ENCODE data around the gene VIPR2. TPM values are rescaled to one million over a fixed set of nuclear protein-coding genes. Genes with fewer than 3 reads are reported as not detected.
"Not testable (repeated sequence)": the region's sequence is repeated elsewhere in the genome, so short reads cannot be mapped to it uniquely, and the experiment has no call there.

The VIPR2 gene
- total RNA-seq, 1 experiment from 2014 or later: not detected

DNA sequence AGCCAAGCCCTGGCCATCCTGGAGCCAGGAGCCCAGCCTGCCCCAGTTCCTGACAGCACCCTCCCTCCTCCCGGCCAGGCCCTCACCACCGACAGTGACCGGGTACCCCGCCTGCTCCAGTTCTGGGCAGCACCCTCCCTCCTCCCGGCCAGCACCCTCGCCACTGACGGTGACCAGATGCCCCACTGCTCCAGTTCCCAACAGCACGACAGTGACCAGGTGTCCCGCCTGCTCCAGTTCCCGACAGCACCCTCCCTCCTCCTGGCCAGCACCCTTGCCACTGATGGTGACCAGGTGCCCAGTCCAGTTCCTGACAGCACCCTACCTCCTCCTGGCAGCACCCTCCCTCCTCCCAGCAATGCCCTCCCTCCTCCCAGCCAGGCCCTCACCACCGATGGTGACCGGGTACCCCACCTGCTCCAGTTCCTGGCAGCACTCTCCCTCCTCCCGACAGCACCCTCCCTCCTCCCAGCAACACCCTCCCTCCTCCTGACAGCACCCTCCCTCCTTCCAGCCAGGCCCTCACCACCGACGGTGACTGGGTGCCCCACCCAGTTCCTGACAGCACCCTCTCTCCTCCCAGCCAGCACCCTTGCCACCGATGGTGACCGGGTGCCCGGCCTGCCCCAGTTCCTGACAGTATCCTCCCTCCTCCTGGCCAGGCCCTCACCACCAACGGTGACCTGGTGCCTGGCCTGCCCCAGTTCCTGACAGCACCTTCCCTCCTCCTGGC is 40.3 kb downstream of the VIPR2 start:
- no peak for DNase-seq (ENCODE audit: low read depth)

DNA sequence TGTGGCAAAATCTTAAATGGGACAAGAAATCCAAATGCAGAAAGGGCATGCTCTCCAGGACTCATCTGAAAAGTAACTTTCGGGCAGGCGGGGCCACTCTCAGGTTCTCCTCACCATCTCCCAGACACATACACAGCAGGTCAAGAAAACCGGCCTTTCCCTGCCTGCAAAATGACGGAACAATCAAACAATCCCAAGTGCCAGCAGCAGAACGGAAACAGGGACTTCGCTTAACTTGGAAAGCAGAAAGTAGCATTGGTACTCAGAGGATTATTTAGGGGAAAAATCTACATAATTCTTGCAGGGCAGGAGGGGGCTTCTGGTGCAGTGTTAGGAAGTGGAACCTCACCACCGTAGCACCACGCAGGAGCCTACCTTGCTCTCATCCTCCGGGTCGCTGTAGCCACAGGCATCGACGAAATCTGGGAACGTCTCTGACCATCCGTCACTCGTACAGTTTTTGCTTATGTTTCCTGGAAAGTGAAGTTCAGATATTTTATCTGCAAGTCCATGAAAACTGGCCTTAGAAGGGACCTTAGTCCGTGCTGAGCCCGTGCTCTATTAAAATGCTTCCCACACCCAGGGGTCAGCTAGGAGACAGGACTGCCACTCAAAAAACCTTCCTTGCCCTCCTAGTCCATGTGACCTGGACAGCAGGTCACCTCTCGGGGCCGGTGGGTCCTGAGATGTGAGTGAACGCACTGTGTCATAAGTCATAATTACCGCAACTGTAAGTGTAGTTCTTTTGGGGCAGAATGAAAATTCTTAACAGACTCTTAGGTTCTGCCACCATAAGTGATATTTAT is 41.1 kb downstream of the VIPR2 start:
- no peak for DNase-seq (ENCODE audit: low read depth)

DNA sequence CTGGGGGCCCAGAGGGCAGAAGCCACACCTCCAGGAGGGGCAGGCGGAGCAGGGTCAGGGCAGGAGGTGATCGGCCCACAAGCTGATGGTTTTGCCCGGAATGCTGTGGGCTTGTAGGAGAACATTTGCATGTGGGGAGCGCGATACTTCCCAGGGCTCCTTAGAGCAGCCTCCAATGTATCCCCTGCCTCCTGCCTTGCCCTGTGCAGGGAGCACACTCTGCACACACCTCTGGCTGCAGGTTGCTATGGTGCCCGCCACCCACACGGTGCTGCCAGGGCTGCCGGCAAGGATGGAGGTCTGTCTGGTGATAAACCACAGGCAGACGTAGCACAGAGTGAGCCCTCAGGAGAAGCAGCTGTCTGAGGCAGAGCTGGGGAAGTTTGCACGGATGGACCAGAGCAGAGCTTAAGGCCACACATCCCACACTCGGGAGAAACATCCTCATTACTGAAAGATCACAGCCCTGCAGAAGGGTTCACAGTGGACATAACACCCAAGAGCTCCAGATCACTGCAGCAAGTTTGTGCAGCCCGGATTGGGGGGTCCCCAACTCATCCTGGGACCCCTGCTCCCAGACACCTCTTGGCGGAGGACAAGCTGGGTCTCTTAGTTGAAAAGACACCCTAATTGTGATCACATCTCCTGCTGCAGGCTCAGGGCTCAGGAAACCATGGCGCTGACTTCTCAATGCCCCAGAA is 41.8 kb downstream of the VIPR2 start:
- no peak for DNase-seq (ENCODE audit: low read depth)

DNA sequence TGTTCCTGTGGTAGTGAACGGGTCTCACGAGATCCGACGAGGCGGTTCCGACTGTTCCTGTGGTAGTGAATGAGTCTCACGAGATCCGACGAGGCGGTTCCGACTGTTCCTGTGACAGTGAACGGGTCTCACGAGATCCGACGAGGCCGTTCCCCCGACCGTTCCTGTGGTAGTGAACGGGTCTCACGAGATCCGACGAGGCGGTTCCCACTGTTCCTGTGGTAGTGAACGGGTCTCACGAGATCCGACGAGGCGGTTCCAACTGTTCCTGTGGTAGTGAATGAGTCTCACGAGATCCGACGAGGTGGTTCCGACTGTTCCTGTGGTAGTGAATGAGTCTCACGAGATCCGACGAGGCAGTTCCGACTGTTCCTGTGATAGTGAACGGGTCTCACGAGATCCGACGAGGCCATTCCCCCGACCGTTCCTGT is 43.0 kb downstream of the VIPR2 start:
- not testable (repeated sequence) for DNase-seq (ENCODE audit: low read depth)

DNA sequence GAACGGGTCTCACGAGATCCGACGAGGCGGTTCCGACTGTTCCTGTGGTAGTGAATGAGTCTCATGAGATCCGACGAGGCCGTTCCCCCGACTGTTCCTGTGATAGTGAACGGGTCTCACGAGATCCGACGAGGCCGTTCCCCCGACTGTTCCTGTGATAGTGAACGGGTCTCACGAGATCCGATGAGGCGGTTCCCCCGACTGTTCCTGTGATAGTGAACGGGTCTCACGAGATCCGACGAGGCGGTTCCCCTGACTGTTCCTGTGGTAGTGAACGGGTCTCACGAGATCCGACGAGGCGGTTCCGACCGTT is 43.6 kb downstream of the VIPR2 start:
- DNase-seq (ENCODE audit: low read depth): not testable (repeated sequence)

DNA sequence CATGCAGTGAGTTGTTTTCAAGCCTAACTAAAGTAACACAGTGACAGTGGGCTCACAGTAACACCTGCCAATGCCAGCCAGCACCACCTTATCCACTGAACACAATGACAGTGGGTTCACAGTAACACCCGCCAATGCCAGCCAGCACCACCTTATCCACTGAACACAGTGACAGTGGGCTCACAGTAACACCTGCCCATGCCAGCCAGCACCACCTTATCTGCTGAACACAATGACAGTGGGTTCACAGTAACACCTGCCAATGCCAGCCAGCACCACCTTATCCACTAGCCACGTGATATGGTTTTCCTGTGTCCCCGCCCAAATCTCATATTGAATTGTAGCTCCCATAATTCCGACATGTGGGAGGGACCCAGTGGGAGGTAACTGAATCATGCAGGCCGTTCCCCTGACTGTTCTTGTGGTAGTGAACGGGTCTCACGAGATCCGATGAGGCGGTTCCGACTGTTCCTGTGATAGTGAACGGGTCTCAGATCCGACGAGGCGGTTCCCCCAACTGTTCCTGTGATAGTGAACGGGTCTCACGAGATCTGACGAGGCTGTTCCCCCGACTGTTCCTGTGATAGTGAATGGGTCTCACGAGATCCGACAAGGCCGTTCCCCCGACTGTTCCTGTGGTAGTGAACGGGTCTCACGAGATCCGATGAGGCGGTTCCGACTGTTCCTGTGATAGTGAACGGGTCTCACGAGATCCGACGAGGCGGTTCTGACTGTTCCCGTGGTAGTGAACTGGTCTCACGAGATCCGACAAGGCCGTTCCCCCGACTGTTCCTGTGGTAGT is 44.2 kb downstream of the VIPR2 start:
- not testable (repeated sequence) for DNase-seq (ENCODE audit: low read depth)

DNA sequence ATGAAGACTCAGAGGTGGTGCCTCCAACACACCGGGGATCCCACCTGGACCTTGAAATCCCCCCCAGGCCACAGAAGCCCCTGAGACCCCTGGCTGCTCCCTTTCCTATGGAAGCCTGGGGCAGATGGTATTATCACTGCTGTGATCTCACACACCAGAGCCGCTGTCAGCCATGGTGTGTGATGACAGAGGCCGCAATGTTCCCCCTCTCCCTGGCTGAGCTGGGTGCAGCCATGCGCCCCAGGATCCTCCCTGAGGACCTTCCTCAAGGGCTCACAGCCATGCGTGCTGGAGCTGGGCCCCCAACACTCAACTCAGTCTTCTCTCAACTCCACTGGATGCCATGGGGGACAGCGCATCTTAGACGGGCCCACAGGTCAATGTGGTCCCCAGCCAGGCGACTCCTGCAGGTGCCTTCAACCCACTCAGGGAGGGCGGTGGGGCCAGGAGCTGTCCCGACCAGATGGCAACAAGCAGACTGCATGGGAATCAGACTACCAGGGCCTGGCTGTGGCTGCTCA is 44.9 kb downstream of the VIPR2 start:
- no peak for DNase-seq (ENCODE audit: low read depth)

DNA sequence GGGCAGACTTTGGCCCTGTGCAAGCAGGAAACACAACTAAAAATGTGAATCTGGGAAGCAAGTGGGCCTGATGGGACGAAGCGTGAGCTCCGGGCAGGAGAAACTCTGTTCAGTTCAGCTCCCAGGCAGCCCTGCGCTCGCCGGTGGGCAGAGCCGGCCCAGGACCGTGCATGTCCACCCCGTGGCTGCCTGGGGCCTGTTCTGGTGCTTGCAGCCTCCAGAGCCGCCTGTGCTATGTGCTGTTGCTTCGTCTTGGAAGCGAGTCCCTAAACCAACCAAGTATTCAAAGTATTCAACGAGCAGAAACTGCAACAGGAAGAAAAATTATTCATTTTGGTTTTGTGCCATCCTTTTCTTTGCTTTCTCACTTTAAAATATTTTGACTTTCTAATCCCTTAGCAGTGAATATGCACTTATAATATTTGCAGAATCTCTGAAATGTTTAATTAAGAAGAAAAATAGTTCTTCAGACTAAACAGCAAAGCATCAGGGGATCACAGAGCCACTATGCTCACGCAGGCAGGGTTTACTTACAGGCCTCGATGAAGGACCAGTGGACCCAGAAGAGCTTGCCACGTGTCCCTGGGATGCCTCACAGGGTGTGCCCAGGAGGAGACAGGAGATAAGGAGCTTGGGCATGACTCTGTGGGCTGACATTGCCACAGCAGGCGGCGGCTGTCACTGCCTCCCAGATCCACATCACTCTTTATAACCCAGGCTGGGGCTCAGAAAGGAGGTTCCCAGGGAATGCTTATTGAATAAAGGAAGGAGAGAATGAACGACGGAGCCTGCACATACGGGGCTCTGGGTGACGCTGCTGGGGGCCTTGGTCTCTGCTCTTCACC is 45.6 kb downstream of the VIPR2 start:
- DNase-seq (ENCODE audit: low read depth): no peak

DNA sequence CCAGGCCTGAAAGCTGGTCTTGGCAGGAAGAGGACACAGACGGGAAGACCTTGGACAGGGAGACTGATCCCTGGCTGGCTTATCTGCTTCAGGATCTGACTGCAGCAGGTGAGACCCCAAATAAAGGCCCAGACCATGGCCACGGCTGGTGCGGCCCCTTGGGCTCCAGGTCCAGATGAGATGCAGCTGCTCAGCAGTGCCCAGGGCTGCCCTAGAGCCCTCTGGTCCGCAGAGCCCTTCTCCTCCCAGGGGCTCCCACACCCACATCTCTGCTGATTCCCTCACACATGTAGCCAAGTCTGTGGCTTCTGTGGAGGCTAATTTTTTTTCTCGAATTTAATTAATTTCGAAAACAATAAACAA is 46.3 kb downstream of the VIPR2 start:
- no peak for DNase-seq (ENCODE audit: low read depth)

DNA sequence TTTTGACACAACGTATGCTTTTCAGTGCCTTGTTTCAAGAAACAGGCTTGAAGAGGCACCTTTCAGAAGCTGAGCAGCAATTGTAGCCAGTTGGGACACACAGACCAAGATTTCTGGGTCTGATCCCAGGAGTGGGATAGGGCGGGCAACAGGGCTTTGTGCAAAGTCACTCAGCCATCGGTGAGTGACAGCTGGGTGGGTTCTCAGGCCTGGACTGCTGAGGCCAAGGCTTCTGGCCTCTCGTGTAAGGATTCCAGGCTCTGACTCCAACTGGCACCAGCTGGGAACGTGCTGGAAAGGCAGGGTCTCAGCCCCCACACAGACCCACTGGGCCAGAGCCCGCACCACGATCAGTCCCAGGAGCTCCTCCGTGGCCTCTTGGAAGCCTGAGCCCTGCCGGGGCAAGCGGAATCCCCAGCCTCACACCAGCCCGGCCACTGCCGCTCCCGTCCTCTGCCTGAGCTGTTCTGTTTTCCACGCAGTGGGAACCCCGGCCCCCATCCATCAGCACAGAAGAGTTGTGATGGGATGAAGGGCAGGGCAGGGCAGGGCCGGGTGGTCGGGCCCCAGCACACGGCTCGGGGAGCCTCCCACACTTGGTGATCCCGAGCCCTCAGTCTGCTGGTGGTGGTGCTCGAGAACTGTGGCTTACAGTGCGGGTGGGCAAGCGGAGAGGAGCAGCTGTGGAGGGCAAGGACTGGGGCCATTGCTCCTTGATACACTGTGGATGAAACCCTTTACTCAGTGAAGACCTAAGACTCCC is 46.8 kb downstream of the VIPR2 start:
- no peak for DNase-seq (ENCODE audit: low read depth)

DNA sequence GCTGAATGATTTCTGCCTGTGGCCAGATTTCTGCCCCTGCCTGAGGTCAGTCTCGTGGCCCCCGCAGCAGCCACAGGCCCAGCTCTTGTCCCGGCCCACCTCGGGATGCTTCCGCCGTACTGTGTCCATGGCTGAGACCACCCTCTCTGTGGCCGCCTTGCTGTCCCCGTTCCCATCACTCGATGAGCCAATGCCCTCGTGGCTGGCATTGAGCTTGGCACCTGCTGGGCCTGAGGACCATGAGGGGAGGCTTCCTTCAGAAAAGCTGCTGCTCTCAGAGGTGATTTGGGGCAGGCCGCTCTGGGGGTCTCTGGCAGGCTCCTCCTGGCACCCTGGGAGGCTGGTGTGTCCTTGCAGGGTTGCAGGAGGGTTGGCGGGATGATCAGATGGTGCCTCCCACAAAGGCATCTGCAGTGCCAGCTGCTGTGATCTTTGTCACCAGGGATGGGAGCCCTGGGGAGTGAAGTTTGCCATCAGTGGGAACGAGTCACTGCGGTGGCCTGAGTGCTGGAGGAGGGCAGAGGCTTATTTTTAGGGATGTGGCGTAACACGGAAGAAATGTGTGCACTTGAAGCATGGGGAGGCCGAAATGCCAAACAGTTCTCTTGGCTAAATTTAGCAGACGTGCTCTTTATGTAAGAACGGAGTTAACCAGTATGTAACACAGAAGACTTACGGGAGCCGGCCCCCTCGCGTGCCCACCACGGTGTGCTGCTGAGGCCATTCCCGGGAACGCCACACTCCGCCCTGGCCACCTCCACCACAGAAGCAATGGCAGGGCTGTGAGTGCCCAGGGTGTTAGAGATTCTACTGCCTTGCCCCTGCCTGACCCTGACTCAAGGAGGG is 47.7 kb downstream of the VIPR2 start:
- no peak for DNase-seq (ENCODE audit: low read depth)

DNA sequence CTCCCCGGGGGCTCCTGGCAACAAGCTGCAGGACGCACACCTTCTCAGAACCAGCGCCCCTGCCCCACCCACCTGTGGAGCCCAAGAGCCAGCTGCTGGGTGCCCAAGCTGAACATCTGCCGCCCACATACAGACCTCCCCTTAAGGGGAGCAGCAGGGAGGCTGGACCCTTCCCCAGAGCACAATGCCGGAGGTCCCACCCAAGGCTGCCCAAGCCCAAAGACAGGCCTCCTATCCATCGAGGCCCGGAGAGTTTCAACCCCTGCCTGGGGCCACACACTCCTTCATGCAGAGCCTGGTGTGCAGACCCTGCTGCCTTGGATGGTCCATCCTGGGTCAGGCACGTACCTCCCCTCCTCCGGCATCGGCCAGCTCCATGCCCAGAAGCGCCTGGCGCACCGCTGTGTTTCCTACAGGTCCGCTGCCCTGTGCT is 48.7 kb downstream of the VIPR2 start:
- DNase-seq (ENCODE audit: low read depth): no peak

DNA sequence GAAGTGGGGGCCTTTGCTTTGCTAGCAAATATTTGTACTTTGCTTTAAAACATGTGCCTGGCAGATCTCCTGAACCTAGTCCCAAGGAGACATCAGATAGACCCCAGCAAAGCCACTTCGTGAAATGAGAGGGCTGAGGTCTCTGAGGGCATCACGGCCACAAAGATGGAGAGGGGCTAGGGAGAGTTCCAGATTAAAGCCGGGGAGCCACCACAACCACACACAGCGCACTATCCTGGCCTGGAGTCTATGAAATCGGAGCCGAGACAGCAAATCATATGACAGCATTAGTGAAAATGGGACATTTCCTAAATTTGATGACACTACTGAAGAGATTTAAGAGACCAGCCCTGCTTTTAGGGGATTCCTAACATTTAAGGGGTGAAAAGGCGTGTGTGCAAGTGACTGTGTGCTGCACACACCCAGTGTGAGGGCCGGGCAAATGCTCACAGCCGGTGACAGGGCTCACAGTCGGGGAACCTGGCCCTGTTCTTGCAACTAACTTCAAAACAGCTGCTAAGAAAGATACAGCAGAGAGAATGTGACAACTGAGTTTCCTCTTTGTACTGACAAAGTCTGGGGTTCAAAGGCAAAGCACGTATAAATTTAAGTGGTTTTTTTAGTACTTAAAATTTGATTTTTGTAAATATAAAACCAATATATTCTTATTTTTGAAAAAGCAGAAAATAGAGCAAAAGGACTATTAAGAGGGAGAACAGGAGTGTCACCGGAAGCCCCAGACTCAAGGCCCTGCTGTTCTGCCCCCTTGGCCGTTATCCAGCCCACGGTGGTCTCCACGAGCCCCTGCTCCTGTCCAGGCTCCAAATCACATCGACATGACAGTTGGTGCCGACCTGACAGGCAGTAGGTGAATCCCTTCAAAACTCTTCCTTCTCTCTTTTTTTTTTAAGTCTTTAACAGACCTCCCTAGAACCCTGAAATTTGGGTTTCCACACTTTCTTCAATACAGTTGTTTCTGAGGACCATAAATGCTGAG is 49.5 kb downstream of the VIPR2 start:
- no peak for DNase-seq (ENCODE audit: low read depth)

DNA sequence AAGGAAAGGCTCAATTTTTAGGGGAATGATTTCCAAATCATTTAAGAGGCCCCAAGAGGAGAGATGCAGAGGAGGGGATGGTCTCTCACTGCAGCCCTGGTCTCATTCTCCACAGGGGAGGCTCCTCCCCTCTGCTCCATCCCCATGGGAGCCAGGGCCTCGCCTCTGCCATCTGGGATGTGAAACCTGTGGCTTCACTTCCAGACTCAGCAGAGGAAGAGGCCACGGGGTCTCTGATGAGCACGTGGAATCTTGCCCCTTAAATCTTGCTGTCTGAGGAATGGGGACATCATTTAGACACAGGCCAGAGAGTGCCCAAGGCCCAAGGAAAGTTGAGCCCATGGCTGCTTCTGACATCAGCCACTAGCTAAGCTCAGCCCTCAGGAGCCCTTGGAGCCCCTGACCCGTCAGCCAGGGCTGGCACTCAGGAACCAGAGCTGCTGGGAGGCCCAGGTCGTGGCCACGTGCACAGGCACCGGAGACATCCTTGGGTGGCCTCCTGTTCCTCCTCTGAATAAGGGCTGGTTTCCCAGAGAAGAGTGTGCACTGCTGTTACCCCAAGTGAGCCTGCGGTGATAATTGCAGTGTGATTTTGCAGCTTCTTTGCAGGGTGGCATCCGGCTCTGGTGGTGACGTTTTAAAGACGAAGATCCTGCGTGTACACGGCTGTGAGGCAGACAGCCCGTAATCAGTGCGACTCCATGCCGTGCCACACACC is 50.5 kb downstream of the VIPR2 start:
- DNase-seq (ENCODE audit: low read depth): no peak

DNA sequence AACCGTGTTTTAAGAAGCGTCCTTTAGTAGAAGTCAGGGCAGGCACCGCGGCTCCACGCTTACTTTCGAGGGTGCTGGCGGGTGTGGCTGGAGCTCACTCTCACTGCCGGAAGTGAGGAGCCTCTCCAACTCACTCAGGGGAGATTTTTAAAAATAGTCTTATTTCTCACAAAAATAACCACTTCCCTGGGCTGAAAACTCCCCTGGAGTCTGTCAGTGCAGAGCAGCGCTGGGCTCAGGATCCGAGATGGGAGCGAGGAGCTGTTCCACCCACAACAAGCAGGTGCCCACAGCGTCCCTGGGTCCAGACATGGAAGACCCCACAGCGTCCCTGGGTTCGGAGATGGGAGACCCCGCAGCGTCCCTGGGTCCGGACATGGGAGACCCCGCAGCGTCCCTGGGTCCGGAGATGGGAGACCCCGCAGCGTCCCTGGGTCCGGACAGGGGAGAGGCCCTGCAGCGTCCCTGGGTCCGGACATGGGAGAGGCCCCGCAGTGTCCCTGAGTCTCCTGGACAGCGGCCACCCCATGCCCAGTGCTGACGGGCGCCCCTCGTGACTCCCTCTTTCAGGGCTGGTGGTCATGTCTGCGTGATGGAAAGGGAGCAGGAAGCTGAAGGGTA is 51.2 kb downstream of the VIPR2 start:
- no peak for DNase-seq (ENCODE audit: low read depth)

DNA sequence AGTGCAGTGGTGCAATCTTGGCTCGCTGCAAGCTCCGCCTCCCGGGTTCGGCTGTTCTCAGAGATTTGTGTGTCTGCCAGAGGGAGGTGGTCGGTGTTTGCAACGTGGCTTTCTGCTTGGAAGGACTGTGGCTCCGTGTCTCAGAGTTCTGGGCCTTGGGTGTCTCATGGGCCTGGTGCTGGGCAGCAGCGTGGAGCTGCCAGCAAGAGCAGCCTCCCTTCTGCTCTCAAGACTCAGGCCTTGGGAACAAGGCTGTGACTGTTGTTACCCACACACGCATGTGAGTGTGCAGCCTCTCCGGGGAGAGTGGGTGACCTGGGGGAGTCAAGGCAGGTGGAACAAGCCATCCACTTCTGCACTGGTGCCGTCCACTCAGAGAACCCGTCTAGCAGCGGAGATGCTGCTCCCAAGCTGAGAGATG is 52.0 kb downstream of the VIPR2 start:
- no peak for DNase-seq (ENCODE audit: low read depth)
